Astrocyte (in vitro differentiated cells and primary cell): ENCODE data around the gene FBLN1.

Experiments used
- CTCF ChIP-seq: IDR thresholded peaks from 2 replicates; pipeline ENCODE4 v1.5.1; 2011; ENCODE audit warnings: low read depth, mild to moderate bottlenecking, inconsistent platforms, low read length, moderate library complexity; ENCODE audit not compliant: insufficient read depth
- EZH2 ChIP-seq: IDR thresholded peaks from 2 replicates; pipeline ENCODE4 v1.6.1; 2012; ENCODE audit warnings: mild to moderate bottlenecking, low read length, inconsistent platforms; ENCODE audit not compliant: insufficient read depth

GRCh38 chr22:45628515-45628914 lies 125.8 kb downstream of the FBLN1 start:
- no peak for TF ChIP-seq CTCF
- TF ChIP-seq EZH2 = no peak
